HG02938 (cell line): ENCODE data around the gene CCSER1.
"Not testable (repeated sequence)": the region's sequence is repeated elsewhere in the genome, so short reads cannot be mapped to it uniquely, and the experiment has no call there.

Source experiments
- ATAC-seq: cut with Tn5 transposase; IDR thresholded peaks from one replicate; pipeline ENCODE4 v1.9.1; 2021; ENCODE audit warnings: mild to moderate bottlenecking, moderate library complexity; ENCODE audit not compliant: unreplicated experiment

CCSER1 gene

DNA sequence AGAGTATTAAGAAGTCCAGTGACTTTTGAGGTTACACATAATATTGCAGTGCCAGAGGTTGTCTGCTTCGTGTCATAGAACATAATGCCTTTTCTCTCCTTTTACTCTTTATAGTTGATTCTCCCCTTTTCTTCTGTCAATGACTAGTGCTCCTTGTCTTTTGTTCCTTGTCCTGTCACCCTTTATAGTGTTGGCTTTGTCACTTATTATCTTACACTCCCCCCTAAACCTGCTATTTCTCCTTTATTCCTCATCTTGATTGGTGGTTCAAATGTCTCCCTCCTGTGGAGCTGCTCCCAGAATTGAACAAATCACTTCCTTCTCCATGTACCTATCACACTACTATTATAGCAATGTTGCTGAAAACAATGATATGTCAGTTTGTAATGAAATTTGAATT is 1320.0 kb downstream of the CCSER1 start:
- ATAC-seq: no peak

DNA sequence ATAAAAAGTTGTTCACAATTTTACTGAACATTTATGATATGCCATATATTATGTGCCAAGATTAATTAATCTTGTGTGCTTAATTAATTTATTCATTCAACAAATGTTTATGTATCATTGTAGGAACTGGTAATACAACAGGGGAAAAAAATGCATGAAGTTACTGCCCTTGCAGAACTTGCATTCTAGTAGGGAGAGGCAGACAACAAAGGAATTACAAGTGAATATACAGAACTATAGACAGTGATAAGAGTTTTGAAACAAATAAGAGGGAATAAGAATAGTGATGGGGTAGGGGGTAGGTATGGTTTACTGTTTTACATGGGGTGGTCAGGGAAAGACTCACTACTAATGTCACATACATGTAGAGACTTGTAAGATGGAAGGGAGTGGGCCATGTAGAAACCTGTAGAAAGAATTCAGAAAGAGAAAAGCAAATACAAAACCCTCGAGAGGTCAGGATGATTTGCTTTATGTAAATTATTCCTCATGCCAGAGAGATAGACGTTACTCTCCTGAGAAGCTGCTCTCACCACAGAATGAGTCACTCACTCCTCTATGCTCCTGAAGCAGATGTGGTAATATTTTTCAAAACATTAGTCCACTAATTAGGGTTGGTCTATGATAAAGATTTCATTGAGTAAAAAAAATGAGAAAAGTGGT is 1321.6 kb downstream of the CCSER1 start:
- no peak for ATAC-seq

DNA sequence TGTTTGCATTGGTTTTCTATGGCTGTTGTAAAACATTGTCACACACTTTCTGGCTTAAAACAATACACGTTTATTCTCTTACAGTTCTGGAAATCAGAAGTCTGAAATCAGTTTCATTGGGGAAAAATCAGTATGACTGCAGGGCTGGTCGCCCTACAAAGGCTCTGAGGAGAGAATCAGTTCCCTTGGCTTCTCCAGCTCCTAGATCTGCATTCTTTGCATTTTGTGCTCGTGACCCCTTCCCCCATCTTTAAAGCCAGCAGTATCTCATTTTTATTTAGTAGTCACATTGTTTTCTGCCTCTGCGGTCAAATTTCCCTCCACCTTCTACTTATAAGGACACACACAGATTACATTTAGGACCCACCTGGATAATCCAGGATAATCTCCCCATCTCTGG is 1326.9 kb downstream of the CCSER1 start:
- no peak for ATAC-seq

DNA sequence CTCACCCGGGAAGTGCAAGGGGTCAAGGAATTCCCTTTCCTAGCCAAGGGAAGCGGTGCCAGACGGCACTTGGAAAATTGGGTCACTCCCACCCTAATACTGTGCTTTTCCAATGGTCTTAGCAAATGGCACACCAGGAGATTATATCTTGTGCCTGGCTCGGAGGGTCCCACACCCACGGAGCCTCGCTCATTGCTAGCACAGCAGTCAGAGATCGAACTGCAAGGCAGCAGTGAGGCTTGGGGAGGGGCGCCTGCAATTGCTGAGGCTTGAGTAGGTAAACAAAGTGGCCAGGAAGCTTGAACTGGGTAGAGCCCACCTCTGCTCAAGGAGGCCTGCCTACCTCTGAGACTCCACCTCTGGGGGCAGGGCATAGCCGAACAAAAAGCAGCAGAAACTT is 1335.4 kb downstream of the CCSER1 start:
- not testable (repeated sequence) for ATAC-seq

- ATAC-seq: no peak
These were observed 1343.5 kb downstream of the CCSER1 start for GRCh38 chr4:91470671-91471070.

DNA sequence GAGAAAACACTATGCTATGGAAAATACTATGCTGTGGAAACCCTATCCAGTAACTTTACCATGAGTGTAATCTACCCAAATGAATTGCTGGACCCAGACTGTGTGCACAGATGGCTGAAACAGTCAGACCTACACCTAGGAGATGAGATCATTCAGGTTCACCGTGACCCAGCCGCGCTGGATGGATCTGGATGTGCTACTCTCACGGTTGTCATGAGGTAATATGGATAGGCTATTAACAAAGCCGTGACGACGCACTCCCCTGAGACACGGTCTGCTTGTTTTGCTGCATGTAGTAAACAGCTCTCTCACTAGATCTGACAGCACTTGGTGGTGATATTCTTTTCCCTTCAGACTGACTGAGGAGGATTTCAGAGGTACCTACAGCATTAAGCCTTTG is 1344.1 kb downstream of the CCSER1 start:
- ATAC-seq: no peak

DNA sequence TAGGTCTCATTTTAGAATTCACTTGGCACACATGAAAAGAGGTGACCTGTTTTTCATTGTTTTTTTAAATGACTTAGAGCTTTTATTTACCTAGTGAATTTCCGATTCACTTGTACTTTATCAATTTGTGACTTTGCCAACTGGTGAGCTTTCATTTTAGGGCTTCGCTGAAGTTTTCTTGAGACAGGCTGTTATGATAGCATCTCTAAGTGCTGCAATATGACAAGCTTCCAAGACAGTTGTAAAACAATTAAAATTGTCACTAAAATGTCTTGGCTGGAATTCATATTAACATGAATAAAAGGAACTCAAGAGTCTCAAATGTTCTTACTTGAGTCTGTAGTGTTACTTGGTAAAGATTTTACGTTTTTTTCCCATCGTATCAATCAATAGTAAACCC is 1344.9 kb downstream of the CCSER1 start:
- ATAC-seq: no peak

DNA sequence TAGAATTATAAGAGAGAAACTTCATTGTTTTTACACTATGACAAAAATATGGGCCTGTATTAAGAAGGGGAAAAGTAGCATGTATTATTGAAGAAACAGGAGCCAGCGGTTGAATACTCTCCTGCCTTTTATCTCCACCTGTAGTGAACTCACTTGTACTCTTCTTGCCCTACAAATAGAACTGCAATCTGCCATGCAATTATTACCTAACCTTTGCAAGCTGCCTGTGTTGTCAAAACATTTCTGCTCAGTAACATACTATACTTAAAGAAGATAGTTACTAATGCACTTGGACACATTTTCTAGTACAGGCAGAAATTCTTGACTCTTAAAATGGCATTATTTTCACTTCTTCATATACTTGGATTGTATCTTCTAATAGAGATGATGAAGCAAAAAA is 1358.2 kb downstream of the CCSER1 start:
- no peak for ATAC-seq

DNA sequence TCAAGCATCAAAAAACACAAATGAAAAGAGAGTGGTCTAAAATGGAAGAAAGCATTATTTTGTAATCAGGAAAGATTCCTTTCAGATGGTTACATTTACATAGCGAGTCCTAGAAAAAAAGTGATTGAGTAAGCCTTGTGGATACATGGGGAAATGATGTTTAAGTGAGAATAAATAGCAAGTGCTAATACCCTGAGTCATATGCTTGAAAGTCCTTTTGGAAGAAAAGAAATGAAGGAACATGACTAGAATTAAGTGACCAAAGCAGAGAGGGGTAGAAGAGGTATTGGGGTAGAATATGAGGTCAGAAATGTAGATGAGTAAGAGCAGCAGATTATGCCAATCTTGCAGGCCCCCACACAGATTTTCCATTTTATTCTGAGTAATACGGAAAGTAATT is 1361.8 kb downstream of the CCSER1 start:
- no peak for ATAC-seq

DNA sequence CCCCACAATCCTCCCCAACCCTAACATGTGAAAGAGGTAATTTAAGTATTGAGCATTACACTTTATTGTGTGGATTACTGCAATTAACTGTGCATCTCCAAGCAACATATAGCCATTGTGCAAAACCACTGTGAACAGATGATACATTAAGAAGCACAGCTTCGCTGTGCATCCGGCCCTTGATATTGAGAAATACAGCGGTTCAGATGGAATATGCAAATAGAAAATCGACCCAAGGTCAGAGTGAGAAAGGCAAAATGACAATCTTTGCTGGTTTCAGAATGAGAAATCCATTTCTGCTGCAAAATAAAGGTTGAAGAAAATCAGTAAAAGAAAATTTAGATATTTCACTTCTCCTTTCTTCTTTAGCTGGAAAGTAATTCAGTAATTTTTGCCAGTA is 1370.7 kb downstream of the CCSER1 start:
- no peak for ATAC-seq

- ATAC-seq: no peak
These were observed 1375.2 kb downstream of the CCSER1 start for GRCh38 chr4:91502365-91502764.

DNA sequence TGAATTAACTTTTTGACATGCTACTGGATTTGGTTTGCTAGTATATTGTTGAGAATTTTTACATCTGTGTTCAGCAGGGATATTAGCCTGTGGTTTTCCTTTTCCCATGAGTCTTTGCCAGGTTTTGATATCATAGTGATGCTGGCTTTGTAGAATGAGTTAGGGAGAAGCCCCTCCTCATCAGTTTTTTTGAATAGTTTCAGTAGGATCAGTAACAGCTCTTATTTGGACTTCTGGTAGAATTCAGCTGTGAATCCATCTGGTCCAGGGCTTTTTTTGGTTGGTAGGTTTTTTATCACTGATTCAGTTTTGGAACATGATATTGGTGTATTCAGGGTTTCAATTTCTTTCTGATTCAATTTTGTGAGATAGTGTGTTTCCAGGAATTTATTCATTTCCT is 1386.1 kb downstream of the CCSER1 start:
- ATAC-seq: no peak

DNA sequence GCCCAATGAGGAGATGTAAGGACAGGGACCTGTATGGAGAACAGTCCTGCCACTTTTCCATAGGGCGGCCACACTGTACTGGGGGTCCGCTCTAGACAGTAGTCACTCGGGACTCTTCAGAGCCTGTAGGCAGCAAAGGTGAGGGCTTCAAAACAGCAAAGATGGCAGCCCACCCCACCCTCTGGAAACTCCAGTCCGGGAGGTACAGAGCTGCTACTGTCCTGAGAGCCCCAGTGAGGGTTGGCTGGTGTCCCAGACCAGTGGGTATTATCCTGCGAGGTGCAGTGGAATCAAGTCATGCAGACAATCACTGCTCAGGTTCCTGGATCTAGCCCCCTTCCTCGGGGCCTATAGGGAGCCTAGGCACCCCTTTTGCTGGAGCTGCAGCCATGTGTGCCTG is 1392.0 kb downstream of the CCSER1 start:
- ATAC-seq: no peak

DNA sequence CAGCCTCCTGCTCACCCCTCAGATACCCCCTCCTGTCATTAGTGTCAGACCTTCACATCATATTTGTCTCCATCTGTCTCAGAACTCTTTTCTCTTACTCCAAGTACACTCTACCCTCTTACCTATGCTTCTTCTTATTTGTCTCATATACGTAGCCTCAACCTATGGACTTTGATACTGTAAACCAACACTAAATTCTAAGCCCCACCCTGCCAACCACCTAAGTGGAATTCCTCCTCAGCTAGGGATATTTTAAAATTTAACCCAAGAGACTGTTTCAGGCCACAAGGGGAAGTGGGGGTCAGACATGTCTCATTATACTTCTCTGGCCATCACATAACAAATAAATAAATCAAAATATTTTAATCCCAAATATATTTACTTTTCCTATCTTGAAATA is 1398.4 kb downstream of the CCSER1 start:
- ATAC-seq: no peak

GRCh38 chr4:91527056-91527455 is 1399.9 kb downstream of the CCSER1 start:
- ATAC-seq: no peak

- ATAC-seq: no peak
These were observed 1440.4 kb downstream of the CCSER1 start for GRCh38 chr4:91567594-91567993.

DNA sequence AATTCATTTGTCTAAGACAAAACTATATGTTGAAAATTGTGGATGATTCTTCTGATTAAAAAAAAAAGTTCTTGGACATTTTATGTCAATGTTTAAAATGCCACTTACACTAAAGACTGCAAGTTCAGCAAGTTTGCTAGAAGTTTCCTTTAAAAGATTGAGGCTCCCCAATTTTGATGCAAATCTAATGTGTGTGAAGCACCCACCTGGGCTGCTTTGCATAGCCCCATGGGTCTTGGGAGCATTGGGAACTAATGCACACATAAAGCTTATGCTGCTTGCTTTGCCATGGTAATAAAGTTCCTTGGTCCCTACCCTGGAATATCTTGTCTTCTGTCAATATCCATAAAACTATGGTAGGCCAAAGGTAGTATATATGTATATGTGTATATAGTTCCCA is 1450.7 kb downstream of the CCSER1 start:
- no peak for ATAC-seq

DNA sequence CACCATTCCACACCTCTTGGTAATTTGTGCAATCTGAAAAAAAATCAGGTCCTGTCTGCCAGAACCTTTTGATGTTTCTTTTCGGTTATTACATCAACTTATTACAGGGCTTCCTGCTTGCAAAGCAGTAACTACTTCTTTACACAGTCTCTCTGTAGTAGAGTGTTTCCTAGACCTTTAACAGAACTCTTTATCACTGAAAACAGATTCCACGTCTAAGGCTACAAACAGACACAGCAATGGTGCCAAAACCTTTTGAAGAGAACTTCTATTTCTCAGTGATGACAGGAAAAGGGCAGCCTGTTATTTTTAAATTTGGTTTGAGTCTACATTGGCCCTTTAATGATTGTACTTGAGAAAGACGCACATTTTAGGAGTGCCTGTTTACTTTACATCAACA is 1463.1 kb downstream of the CCSER1 start:
- no peak for ATAC-seq

GRCh38 chr4:91592125-91592524 is 1464.9 kb downstream of the CCSER1 start:
- ATAC-seq: no peak

- ATAC-seq: no peak
These were observed 1469.5 kb downstream of the CCSER1 start for GRCh38 chr4:91596718-91597117.

DNA sequence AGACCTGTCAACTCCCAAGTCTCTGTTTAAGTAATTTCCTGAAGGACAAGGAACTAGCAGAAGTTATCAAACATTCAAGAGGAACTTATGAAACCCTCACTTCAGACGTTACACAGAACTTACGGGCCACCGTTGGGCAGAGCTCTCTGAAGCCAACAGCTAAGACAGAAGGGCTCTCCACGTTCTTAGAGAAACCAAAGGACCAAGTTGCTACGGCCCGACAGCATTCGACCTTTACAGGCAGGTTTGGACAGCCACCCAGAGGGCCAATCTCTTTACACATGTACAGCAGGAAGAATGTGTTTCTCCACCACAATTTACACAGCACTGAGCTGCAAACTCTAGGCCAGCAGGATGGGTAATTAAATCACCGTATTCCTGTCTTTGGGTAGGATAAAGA is 1471.5 kb downstream of the CCSER1 start:
- no peak for ATAC-seq

GRCh38 chr4:91600301-91600700 is 1473.1 kb downstream of the CCSER1 start:
- no peak for ATAC-seq

GRCh38 chr4:91601401-91601800 is 1474.2 kb downstream of the CCSER1 start:
- ATAC-seq: no peak
